Endothelial cell of umbilical vein (primary cell): Measurements from ENCODE around the gene SNX3. TPM values are rescaled to one million over a fixed set of nuclear protein-coding genes. Genes with fewer than 3 reads are reported as not detected.

Experiments used
- BruUV-seq: library from RNA; stranded (reverse); fragments of 400-500 nt; replicated peaks from 2 replicates; lab custom pipeline; 2021; lab: Mats Ljungman, UMichigan
- CTCF ChIA-PET: fragments of 300-600, 350-600 bp; sonication (Branson Sonifier 250); formaldehyde crosslinking; loops from one replicate; lab custom pipeline; 2021; ENCODE audit warnings: antibody characterized with exemption, inconsistent platforms; lab: Charles Lee
- POLR2A ChIA-PET: fragments of 300-600, 350-600 bp; sonication (Branson Sonifier 250); formaldehyde crosslinking; loops from one replicate; lab custom pipeline; 2021; ENCODE audit warnings: antibody characterized with exemption, inconsistent platforms; lab: Charles Lee
- DNase-seq: peaks from one replicate; pipeline ENCODE4 v3.0.0-alpha.2; 2011; ENCODE audit warnings: low read depth, low spot score
- FAIRE-seq: peaks from 2 replicates; lab custom pipeline; 2011; peaks lifted over from hg19 to GRCh38; lab: Jason Lieb, UNC
- H2AFZ ChIP-seq: 2 replicates; pipeline ENCODE4 v1.6.0; 2012; ENCODE audit warnings: low read depth, low read length, control low read depth, inconsistent platforms
- H3K27ac ChIP-seq: 2 replicates; pipeline ENCODE4 v1.5.1; 2011; ENCODE audit warnings: low read depth, mild to moderate bottlenecking, control low read depth, low read length, moderate library complexity; ENCODE audit not compliant: insufficient read depth
- H3K27me3 ChIP-seq, 2 experiments: 2 replicates each; pipeline versions ENCODE4 v1.6.0 to v1.6.1; 2011; ENCODE audit warnings: low read length in 2 of 2, mixed read lengths in 1 of 2; ENCODE audit not compliant: control insufficient read depth in 2 of 2, insufficient read depth in 2 of 2
- H3K36me3 ChIP-seq, 2 experiments: 2 replicates in 1 of 2; 3 replicates in 1 of 2; pipeline ENCODE4 v1.5.1; 2011; ENCODE audit warnings: low read length in 2 of 2, mild to moderate bottlenecking in 1 of 2, moderate library complexity in 1 of 2; ENCODE audit not compliant: control insufficient read depth in 2 of 2, insufficient read depth in 2 of 2; ENCODE audit errors: extremely low read depth in 1 of 2
- H3K4me1 ChIP-seq: 3 replicates; pipeline ENCODE4 v1.5.1; 2011; ENCODE audit warnings: mild to moderate bottlenecking, low read length; ENCODE audit not compliant: control insufficient read depth, insufficient read depth; ENCODE audit errors: extremely low read depth
- H3K4me2 ChIP-seq: 2 replicates; pipeline ENCODE4 v1.6.1; 2011; ENCODE audit warnings: low read length, control low read depth, mixed read lengths; ENCODE audit not compliant: insufficient read depth
- H3K4me3 ChIP-seq, 3 experiments: fragments of 200-600 bp in 1 of 3; sonication (generic), shearing (Covaris generic) in 1 of 3; replicated peaks in 1 of 3; 2 replicates each; pipeline ENCODE4 v1.5.1; 2011 to 2016; ENCODE audit warnings: control low read depth in 3 of 3, low read length in 3 of 3, mild to moderate bottlenecking in 2 of 3, inconsistent platforms in 1 of 3, low read depth in 1 of 3, moderate library complexity in 1 of 3; ENCODE audit not compliant: insufficient read depth in 1 of 3
- H3K79me2 ChIP-seq: 2 replicates; pipeline ENCODE4 v1.6.0; 2012; ENCODE audit warnings: low read length, inconsistent platforms; ENCODE audit not compliant: control insufficient read depth, insufficient read depth
- H3K9ac ChIP-seq: replicated peaks from 2 replicates; pipeline ENCODE3; 2011; ENCODE audit warnings: low read length, control low read depth; ENCODE audit not compliant: insufficient read depth; ENCODE audit errors: extremely low read depth
- H3K9me1 ChIP-seq: replicated peaks from 3 replicates; pipeline ENCODE4 v1.6.0; 2011; ENCODE audit warnings: mild to moderate bottlenecking, low read length; ENCODE audit not compliant: control insufficient read depth, insufficient read depth; ENCODE audit errors: extremely low read depth
- H3K9me3 ChIP-seq: replicated peaks from 2 replicates; pipeline ENCODE4 v1.5.1; 2012; ENCODE audit warnings: low read length, inconsistent platforms; ENCODE audit not compliant: control insufficient read depth, insufficient read depth
- H4K20me1 ChIP-seq: replicated peaks from 2 replicates; pipeline ENCODE3; 2011; ENCODE audit warnings: mild to moderate bottlenecking, low read length; ENCODE audit not compliant: control insufficient read depth, insufficient read depth; ENCODE audit errors: extremely low read depth
- CTCF ChIP-seq, 2 donors: IDR thresholded peaks; 1 replicate in 1 of 2; 2 replicates in 1 of 2; pipeline ENCODE4 v1.5.1; 2011; ENCODE audit warnings: low read length in 2 of 2, mild to moderate bottlenecking in 2 of 2, moderate library complexity in 2 of 2, control low read depth in 1 of 2, inconsistent platforms in 1 of 2, low read depth in 1 of 2; ENCODE audit not compliant: insufficient read depth in 1 of 2; ENCODE audit errors: extremely low read depth in 1 of 2
- EZH2 ChIP-seq: IDR thresholded peaks from 2 replicates; pipeline ENCODE4 v1.6.1; 2012; ENCODE audit warnings: borderline replicate concordance, low read depth, mild to moderate bottlenecking, moderate library complexity, low read length, inconsistent platforms; ENCODE audit not compliant: severe bottlenecking
- GATA2 ChIP-seq: IDR thresholded peaks from 2 replicates; pipeline ENCODE4 v1.7.0; 2011; ENCODE audit warnings: low read depth, mild to moderate bottlenecking, moderate library complexity, mixed read lengths, low read length; ENCODE audit not compliant: insufficient read length, insufficient read depth
- POLR2A ChIP-seq: IDR thresholded peaks from 2 replicates; pipeline ENCODE4 v1.6.1; 2012; ENCODE audit warnings: low read depth, mild to moderate bottlenecking, control low read depth, low read length
- dilution Hi-C: fragments of 300-500 bp; cut with MboI; formaldehyde crosslinking; loops from one replicate; pipeline ENCODE4 v1.15.0; 2019; ENCODE audit warnings: low sequenced_read_pairs; ENCODE audit not compliant: extremely low pct_ligation_motif_present
- intact Hi-C: fragments of 100-400 bp; cut with micrococcal nuclease; formaldehyde crosslinking; loops from one replicate; pipeline ENCODE4 v1.10.0; 2022
- polyA plus RNA-seq, 4 experiments: library from polyadenylated mRNA; depleted of rRNA in 3 of 4; stranded (reverse) in 3 of 4; unstranded in 1 of 4; fragments of >200 nt; gene quantifications; 2 replicates each; pipeline versions ENCODE4 v1.2.1 to v1.2.3, GENCODE V29; 2011 to 2012; ENCODE audit warnings: missing spikeins in 1 of 4
- total RNA-seq: library from RNA; stranded (reverse); gene quantifications from 2 replicates; pipeline ENCODE4 v1.2.3, GENCODE V29; 2021

The SNX3 gene
- total and polyA plus RNA-seq, 2 donors (not counting 3 experiments of a cell fraction or from before 2014, with no cell fraction given), result 155 to 281 TPM

DNA sequence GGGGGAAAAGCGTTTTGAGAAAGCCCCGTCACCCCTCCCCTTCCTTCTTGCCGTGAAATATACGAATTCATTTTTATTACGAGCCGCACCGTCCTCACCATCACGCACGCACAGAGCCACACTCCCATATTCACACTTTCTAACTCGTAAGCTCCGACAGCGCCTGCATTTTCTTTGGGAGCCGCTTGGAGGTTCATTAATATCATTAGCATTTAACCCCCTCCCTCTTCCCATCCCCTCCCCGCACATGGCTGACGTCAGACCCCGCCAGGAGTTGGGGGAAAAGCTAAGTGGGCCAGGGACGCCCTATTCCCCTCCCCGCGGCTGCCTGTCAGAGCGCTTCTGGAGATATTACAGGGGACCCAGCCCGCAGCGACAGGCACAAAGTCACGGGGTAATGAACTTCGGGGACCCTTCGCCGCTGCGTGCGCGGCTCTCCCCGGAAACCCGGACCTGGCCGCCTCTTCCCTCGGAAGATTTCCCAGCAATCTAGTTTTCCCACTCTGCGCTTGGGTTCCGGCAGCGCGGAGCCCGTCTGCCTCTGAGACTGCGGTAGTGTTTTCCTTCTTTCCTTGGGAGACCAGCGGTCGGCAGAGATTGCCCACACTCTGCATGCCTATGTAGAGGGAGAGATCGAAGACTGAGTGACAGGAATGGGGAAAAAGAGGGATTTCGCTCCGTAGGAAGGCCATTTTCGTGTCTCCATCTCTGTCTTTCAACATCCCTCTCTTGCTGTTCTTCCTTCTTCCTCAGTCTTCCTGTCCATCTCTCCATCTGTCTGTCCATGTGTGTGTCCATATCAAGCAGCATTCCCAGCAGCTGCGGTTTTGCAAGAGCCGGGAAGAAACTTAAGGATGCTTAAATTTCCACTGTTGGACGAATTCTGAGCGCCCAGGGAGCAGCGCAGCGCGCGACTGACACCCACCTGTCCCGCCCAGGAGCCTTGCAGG is 94.9 kb downstream of the SNX3 start, which contains the start of gene NR2E1:
TSS of gene NR2E1 (plus strand) at position 309 of the 950 bp plus-strand sequence. CDS start 744 bp downstream, outside the sequence.
- Histone ChIP-seq H3K27me3 (peaks cover 97 to 100% of the 10 kb centered on the region in 2 experiments), H3K9ac (no peak within 1 kb of the TSS), H3K27ac (no peak within 1 kb of the TSS), H3K9me1 (no peaks in the 10 kb centered on the region), H3K79me2 (no peaks in the 10 kb centered on the region), H2AFZ (no peak within 1 kb of the TSS), H3K9me3 (no peaks in the 10 kb centered on the region), H4K20me1 (no peaks in the 10 kb centered on the region), H3K4me2 (no peak within 1 kb of the TSS), H3K36me3 (no peaks in the 10 kb centered on the region), H3K4me1 (peaks cover 4% of the 10 kb centered on the region), H3K4me3 (no peak within 1 kb of the TSS)
- no peak for TF ChIP-seq POLR2A
- peak; percentile 61 for TF ChIP-seq EZH2
- TF ChIP-seq GATA2, result no peak
- TF ChIP-seq CTCF (IDR thresholded peaks at IDR 0.05; ENCODE audit: extremely low read depth in 1 of 2, insufficient read depth in 1 of 2, low read depth in 1 of 2, low read length in 2 of 2), result no peak
- intact Hi-C loops (loop anchor here (5.0 kb wide), 1 partner anchor 326 kb away; no protein-coding TSS in a partner anchor), dilution Hi-C loops (no loop called here)
- FAIRE-seq (no peak), DNase-seq (no peak)
- no TSS peak for BruUV-seq
- ChIA-PET CTCF (interaction anchor here (0.9 kb wide), 1 partner anchor 332 kb away, joined by 3 read pairs; no protein-coding TSS in a partner anchor), POLR2A (no interaction called here)
